ENCODE measurements around the gene SHANK3.

- TF ChIP-seq CTCF (conservative IDR thresholded peaks at IDR 0.05) (no peak), ZFX (IDR thresholded peaks at IDR 0.05) (no peak)
These were observed 31.3 kb downstream of the SHANK3 start for GRCh38 chr22:50703726-50704509.
